ENCODE data around the gene QSOX2. TPM values are rescaled to one million over a fixed set of nuclear protein-coding genes. Genes with fewer than 3 reads are reported as not detected.

The QSOX2 gene
- total and polyA plus RNA-seq, 4 donors = 4.9 to 12.2 (median 10.3) TPM

DNA sequence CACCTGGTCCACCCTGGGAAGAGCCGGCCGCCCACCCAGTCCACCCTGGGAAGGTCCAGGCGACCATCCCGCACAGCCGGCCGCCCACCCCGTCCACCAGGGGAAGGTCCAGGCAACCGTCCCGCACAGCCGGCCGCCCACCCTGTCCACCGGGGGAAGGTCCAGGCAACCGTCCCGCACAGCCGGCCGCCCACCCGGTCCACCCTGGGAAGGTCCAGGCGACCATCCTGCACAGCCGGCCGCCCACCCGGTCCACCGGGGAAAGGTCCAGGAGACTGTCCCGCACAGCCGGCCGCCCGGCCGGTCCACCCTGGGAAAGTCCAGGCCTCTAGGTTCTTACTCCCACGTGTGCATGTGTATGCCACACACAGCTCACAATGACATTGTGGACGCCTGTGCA lies 6.7 kb upstream of the QSOX2 start:
- no peak for ATAC-seq (ENCODE audit: insufficient read depth, low FRiP score)
- Histone ChIP-seq H3K9ac (ENCODE audit: insufficient read depth in 1 of 2, low read length in 2 of 2) (no peak overlapping the region), H3K4me3 (no peak overlapping the region), H3K27me3 (ENCODE audit: control insufficient read depth in 3 of 3, insufficient read depth in 3 of 3, low read length in 2 of 3) (peaks cover 0 to 3% (median 2%) of the 10 kb centered on the region in 3 donors), H3K36me3 (ENCODE audit: control insufficient read depth in 4 of 4, insufficient read depth in 4 of 4, low read length in 4 of 4) (no peaks in the 10 kb centered on the region), H3K4me1 (ENCODE audit: control insufficient read depth in 5 of 5, insufficient read depth in 5 of 5, low read length in 5 of 5) (no peaks in the 10 kb centered on the region), H3K9me3 (ENCODE audit: control insufficient read depth in 4 of 4, insufficient read depth in 3 of 4, low read length in 3 of 4) (no peaks in the 10 kb centered on the region), H3K27ac (ENCODE audit: low read depth in 1 of 2, low read length in 1 of 2) (no peak overlapping the region)
- TF ChIP-seq, protein P1, sequence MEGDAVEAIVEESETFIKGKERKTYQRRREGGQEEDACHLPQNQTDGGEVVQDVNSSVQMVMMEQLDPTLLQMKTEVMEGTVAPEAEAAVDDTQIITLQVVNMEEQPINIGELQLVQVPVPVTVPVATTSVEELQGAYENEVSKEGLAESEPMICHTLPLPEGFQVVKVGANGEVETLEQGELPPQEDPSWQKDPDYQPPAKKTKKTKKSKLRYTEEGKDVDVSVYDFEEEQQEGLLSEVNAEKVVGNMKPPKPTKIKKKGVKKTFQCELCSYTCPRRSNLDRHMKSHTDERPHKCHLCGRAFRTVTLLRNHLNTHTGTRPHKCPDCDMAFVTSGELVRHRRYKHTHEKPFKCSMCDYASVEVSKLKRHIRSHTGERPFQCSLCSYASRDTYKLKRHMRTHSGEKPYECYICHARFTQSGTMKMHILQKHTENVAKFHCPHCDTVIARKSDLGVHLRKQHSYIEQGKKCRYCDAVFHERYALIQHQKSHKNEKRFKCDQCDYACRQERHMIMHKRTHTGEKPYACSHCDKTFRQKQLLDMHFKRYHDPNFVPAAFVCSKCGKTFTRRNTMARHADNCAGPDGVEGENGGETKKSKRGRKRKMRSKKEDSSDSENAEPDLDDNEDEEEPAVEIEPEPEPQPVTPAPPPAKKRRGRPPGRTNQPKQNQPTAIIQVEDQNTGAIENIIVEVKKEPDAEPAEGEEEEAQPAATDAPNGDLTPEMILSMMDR (IDR thresholded peaks at IDR 0.05; ENCODE audit: control extremely low read depth, extremely low read depth) = no peak
- 93 to 96% methylated on average over 23 to 29 of the region's 29 CpGs for WGBS, 2 donors
- no peak for DNase-seq

DNA sequence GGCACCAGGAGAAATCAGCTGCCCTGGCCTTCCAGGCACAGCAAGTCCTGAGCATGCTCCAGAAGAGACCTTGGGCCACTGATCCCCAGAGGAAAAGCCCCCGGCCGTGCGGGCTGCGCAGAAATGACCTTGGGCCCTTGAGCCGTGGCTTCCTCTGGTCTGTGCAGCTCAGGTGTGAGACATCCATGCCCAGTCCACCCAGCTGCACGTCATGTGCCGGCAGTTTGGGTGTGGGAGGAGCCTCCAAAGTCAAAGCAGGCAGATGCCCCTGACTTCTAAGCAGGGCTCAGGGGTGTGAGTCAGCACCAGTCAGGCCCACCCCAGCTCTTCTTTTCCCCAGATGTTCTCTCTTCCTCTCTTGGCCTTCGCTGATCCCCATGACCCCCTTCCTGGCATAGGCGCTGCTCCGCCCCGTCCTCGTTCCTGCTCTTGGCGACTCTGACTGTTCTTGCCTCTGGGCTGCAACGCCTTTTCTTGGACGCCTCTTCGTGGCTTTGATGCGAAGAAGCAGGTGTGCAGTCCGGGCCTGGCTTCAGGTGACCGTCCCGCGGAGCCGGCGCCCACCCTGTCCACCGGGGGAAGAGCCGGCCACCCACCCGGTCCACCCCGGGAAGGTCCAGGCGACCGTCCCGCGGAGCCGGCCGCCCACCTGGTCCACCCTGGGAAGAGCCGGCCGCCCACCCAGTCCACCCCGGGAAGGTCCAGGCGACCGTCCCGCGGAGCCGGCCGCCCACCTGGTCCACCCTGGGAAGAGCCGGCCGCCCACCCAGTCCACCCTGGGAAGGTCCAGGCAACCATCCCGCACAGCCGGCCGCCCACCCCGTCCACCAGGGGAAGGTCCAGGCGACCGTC lies 5.9 kb upstream of the QSOX2 start:
- H3K4me1 ChIP-seq (ENCODE audit: control insufficient read depth in 5 of 5, insufficient read depth in 5 of 5, low read length in 5 of 5) = no peaks in the 10 kb centered on the region
- no peak overlapping the region for H3K9ac ChIP-seq (ENCODE audit: insufficient read depth in 1 of 2, low read length in 2 of 2)
- no peak overlapping the region for H3K27ac ChIP-seq (ENCODE audit: low read depth in 1 of 2, low read length in 1 of 2)
- no peak for DNase-seq
- no peaks in the 10 kb centered on the region for H3K36me3 ChIP-seq (ENCODE audit: control insufficient read depth in 4 of 4, insufficient read depth in 4 of 4, low read length in 4 of 4)
- H3K27me3 ChIP-seq (ENCODE audit: control insufficient read depth in 3 of 3, insufficient read depth in 3 of 3, low read length in 2 of 3) = peaks cover 0 to 3% (median 2%) of the 10 kb centered on the region in 3 donors
- no peak overlapping the region for H3K4me3 ChIP-seq
- 81 to 88% methylated on average over 33 to 48 of the region's 50 CpGs for WGBS, 2 donors
- TF ChIP-seq, protein P1 (IDR thresholded peaks at IDR 0.05; ENCODE audit: control extremely low read depth, extremely low read depth) = no peak
- no peak for ATAC-seq (ENCODE audit: insufficient read depth, low FRiP score)
- no peaks in the 10 kb centered on the region for H3K9me3 ChIP-seq (ENCODE audit: control insufficient read depth in 4 of 4, insufficient read depth in 3 of 4, low read length in 3 of 4)

DNA sequence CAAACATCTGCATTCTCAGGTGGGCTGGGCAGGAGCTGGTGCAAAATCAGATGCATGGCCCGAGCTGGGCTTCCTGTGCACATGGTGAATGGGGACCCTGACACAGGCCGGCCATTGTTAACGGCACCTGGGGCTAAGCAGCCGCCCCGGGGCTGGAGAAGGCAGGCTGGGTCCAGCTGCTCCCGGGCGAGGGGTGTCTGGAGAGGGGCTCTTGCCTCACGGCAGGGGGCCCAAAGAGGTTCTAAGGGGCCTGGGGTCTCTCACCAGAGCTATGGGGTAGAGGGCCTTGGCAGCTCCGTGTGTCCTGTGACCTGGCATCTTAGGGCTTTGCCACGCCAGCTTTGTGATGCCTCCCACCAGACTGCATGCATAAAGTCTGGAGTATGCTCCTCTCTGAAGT lies 5.1 kb upstream of the QSOX2 start:
- no peak overlapping the region for H3K4me3 ChIP-seq
- H3K27ac ChIP-seq (ENCODE audit: low read depth in 1 of 2, low read length in 1 of 2) = no peak overlapping the region
- H3K9ac ChIP-seq (ENCODE audit: insufficient read depth in 1 of 2, low read length in 2 of 2) = no peak overlapping the region
- H3K27me3 ChIP-seq (ENCODE audit: control insufficient read depth in 3 of 3, insufficient read depth in 3 of 3, low read length in 2 of 3) = peaks cover 0 to 3% (median 2%) of the 10 kb centered on the region in 3 donors
- no peaks in the 10 kb centered on the region for H3K36me3 ChIP-seq (ENCODE audit: control insufficient read depth in 4 of 4, insufficient read depth in 4 of 4, low read length in 4 of 4)
- TF ChIP-seq, protein P1 (IDR thresholded peaks at IDR 0.05; ENCODE audit: control extremely low read depth, extremely low read depth) = no peak
- DNase-seq = no peak
- ATAC-seq (ENCODE audit: insufficient read depth, low FRiP score) = no peak
- WGBS, 2 donors = 51 to 76% methylated on average over 10 of the region's 10 CpGs
- H3K4me1 ChIP-seq (ENCODE audit: control insufficient read depth in 5 of 5, insufficient read depth in 5 of 5, low read length in 5 of 5) = no peaks in the 10 kb centered on the region
- H3K9me3 ChIP-seq (ENCODE audit: control insufficient read depth in 4 of 4, insufficient read depth in 3 of 4, low read length in 3 of 4) = no peaks in the 10 kb centered on the region
